GM12873 (cell line): ENCODE data around the gene OPCML.

Experiments
- CTCF ChIP-seq: IDR thresholded peaks from 2 replicates; pipeline ENCODE4 v1.5.1; 2012; ENCODE audit warnings: low read depth, mild to moderate bottlenecking, moderate library complexity, low read length, control low read depth; ENCODE audit not compliant: insufficient read depth; ENCODE audit errors: missing control alignments

OPCML gene

DNA sequence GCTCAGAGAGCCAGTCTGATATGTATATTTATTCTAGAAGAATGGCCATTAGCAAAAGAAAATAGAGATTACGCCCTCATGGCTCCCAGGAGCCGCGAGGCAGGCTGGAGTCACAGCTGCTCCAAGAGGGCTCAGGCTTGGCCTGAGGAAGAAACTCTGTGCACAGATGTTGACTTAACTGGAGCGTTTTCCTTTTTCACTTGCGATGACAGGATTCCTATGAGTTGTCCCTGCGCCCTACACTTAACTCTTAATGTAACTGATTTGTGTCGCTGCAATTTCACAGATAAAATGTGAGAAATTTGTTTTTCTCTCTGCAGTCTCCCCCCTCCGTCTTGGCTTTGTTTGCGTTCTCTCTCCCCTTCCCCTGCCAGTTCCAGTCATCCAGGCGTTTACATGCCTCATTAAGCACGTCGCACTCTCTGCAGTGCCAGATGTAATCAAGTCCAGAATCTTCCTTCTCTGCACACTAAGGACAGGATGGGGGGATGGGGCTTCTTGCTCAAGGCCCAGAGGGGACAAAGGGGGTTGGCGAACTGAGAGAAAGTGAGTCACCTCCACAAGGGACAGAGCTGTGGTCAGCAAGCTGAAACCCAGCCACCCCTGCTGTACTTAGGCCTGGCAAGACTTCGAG, 1101.8 kb downstream of the OPCML start:
- no peak for TF ChIP-seq CTCF

GRCh38 chr11:132429685-132430084, 1102.6 kb downstream of the OPCML start:
- TF ChIP-seq CTCF, result no peak

GRCh38 chr11:132427611-132428010, 1104.7 kb downstream of the OPCML start:
- no peak for TF ChIP-seq CTCF

GRCh38 chr11:132424433-132424832, 1107.9 kb downstream of the OPCML start:
- TF ChIP-seq CTCF, result no peak

- TF ChIP-seq CTCF, result no peak
Observed at GRCh38 chr11:132423266-132423665, 1109.0 kb downstream of the OPCML start.

- no peak for TF ChIP-seq CTCF
Observed at GRCh38 chr11:132422722-132423121, 1109.6 kb downstream of the OPCML start.

GRCh38 chr11:132421555-132421954, 1110.7 kb downstream of the OPCML start:
- no peak for TF ChIP-seq CTCF
